Activated gamma-delta T cell treated with anti-CD3 and anti-CD28 coated beads, Interleukin-2, amount 50 U/mL, for 16 hours (primary cell): ENCODE measurements around the gene ARMC9.
"Not testable (repeated sequence)": the region's sequence is repeated elsewhere in the genome, so short reads cannot be mapped to it uniquely, and the experiment has no call there.

Experiments
- DNase-seq: peaks from one replicate; pipeline ENCODE4 v3.0.0-alpha.2; 2020; ENCODE audit warnings: low read depth

ARMC9 gene

DNA sequence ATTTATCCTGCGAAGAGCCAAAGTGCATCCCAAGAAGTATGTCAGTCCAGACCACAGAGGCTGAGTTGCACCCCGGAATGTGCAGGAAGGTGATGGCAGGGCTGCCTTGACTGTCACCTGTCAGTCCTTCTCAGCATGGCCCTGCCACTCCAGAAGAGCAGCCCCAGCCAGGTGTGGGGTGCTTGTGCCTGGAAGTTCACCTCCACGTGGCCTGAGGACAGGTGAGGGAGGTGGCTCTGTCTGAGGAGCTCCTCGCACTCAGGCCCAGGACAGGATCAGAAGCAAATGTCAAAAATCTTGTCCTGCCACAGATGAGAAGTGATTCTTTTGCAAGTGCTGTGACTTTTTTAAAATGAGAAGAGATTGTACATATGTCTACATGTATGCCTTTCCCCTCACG, 165.6 kb downstream of the ARMC9 start:
- DNase-seq, result no peak

DNA sequence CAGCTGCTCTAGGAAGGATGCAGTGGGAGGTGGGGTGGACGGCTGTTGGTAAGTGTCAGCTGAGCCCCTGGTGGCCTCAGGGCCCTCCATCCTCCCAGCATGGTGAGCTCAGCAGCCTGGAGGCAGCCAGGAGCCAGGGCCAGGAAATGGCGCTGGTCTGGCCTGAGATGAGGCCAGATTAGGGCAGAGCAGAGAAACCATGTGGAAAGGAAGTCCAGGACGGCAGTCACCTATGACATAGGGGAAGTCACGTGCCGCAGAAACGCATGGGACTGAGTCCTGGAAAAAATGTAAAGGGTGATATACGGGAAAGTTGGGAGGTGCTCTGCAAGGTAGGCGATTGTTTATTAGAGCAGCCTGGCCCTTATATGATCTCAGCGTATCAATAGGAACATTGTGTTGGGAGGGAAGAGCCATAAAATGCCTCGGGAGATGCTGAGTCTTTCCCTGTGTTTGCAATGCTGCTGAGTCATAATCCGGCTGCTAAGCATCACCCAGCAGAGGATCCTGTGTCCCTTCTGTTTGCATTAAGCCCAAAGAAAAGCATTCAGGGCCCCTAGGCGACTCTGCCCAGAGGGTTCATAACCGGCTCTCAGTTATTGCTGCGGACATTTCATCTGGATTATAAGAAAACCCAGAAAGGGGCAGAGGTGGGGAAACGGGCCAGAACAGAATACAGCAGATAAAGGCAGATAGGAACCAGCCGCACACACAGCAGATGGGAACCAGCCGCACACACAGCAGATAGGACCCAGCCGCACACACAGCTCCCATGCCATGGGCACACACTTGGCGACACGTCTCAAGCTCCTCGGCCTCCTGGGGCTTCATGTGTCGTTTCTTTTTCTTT, 166.8 kb downstream of the ARMC9 start:
- DNase-seq, result no peak

DNA sequence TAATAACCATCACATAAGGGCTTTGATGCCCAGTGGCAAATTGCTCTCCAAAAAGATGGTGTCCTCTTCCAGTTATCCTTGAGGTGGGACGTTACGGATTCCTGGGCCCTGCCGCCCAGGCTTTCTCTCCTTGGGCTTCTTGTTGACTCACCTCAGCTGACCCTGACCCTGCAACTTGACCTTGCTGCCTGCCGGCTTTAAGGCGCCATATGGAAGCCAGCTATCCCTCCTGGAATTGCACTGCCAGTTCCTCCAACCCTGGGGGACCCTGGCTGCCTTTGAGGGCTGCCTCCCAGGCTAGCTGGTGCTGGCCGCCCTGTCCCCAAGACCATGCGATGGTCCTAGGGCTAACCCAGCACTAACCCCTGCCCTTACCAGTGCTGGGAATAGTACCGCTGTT, 168.7 kb downstream of the ARMC9 start:
- DNase-seq, result no peak

DNA sequence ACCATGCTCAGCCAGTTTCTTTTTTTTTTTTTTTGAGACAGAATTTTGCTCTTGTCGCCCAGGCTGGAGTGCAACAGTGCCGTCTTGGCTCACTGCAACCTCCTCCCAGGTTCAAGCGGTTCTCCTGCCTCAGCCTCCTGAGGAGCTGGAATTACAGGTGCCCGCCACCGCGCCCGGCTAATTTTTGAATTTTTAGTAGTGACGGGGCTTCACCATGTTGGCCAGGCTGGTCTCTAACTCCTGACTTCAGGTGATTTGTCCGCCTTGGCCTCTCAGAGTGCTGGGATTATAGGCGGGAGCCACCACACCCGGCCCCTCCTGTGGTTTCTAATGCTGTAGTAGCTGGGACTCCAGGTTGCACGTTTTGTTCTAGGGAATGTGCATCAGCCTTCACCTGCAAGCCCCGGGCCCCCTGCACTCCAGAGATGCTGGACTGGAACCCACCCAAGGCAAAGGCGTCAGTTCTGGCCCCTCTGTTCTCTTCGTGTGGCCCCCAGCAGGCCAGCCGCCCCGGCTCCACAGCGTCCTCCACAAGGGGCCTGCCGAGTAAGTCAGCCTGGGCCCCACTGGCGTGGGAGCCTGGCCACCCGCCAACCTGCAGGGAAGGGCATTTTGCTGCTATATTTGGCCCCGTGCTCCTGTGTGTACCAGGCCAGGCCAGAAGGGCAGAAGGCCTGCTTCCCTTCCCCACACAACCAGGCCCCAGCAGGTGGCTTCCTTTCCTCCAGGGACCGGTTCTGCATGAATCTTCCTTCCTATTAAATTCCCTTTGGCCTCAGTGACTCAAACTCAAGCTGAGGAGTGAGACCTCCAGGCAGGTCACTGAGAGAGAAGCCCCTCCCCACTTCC, 171.4 kb downstream of the ARMC9 start:
- no peak for DNase-seq

DNA sequence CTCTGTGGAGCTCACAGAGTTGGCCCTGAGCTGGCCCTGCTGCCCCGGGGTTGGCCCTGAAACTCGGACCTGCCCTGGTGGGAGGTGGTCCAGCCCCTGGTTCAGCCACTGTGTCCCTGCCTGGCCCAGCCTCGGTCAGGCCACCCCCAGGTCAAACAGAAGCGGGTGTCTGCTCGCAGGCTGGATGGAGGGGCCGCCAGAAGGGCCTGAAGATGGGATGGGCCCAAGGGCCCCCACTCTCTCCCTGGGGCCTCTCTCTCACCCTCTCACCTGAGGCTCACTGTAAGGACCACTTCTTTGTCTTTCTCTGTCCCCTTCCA, 172.0 kb downstream of the ARMC9 start:
- DNase-seq, result no peak

DNA sequence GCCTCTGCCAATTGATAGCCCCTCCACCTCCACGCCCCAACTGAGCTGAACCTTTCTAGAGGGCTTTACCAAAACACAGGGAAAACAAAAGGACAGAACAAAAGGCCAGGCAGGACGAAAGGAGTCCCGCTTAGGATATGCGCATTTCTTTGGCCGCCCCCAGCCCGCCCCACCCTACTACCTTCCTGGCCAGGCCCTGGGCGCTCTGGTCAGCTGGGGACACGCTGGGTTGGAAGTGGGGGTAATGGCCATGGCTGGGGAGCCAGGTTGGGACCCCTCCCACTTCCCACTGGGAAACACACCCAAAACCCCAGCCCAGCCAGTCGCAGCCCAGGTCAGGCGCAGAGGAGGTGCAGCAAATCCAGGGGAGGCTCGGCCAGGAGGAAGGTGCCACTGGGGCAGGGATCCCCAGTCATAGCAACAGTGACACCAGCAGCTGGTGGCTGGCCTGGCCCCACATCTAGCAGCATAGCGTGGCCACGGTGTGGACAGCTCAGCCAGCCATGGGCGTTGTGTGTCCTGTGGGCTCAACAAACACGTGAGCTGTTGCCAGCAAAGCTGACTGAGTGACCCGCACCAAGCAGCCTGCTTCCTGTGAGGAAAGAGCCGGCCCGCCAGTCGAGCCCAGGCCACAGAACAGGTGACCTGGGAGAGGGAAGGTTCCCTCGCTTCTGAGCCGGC, 172.5 kb downstream of the ARMC9 start:
- DNase-seq, result no peak

DNA sequence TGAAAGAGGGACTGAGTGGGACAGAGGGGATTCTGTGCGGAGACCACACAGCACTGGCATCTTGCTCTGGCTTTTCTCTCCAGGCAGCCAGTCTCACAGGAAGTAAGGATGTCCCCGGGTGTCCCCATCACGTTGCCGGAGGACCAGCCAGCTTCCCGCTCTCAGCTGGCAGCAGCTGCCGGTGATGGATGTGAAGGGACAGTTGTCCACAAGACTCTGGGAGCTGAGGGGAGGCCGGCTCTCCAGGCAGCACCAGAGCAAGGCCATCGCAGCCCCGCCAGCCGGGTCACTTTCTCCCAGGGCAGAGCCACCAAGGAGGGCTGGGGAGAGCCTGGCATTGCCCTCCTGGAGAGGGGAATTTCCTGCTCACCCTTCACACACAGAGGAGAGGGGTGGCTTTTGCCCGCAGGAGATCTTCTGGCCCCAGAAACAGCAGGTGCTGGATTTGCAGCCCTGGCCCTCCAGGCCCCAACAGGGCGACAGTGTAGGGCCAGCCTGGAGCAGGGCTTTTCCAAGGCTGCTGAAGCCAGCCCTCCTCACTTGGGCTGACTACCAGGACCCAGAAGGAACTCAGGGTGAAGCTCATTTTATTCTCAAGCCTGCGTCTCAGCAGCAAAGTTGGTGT, 173.1 kb downstream of the ARMC9 start:
- DNase-seq, result no peak

DNA sequence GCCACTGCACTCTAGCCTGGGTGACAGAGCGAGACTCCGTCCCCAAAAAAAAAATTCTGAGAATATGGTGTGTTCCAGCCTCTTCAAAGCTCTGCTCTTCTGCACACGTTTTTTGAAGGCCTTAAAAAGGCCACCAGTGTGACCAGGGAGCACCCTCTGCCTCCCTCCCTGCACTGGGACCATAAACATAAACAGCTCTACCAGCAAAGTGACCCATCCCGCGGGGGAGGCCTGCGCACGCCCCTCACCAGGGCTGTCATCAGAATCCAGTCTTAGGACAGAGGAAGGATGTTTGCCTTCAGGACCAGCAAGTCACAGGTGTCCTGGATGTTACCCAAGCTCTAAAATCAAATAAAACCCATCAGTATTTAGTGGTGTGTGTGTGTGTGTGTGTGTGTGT, 173.9 kb downstream of the ARMC9 start:
- no peak for DNase-seq

DNA sequence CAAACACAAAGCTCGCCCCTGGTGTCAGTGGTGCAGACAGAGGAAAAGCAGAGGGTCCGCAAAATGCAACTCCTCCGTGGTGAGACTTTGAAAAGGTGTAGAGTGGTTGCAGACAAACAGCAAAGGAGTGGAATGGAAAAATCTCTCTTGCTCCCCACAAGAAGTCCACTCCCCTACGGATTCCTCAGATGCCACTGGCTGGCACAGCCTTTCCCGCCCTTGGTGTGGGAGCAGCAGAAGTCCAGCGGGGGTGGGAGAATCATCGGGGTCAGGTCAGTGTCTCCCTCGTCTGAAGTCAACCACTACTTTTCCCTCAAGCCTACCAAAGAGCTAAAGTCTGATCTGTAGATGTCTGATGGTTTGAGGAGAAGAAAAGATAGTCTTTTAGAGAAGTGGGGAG, 174.8 kb downstream of the ARMC9 start:
- no peak for DNase-seq

DNA sequence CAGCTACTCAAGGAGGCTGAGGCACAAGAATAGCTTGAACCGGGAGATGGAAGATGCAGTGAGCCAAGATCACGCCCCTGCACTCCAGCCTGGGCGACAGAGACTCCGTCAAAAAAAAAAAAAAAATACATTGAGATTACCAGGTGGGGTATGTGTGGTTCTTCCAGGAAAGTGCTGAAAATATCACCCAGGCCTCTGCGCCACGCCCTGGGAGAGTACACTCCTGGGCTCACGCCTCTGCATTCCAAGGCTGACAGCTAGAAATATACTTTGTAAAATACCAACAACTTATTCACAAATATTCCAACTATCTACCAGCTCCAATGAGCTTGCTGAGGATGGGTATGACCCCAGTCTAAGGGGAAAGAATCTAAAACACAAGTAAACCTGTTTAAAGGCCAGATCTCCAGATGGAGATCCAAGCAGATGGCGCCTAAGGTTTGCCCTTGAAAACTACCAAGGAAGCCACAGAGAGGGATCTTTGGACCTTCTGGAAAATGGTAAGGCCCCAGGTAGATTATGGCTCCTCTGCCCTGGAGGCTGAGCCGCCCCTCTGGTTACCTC, 175.4 kb downstream of the ARMC9 start:
- DNase-seq, result no peak

DNA sequence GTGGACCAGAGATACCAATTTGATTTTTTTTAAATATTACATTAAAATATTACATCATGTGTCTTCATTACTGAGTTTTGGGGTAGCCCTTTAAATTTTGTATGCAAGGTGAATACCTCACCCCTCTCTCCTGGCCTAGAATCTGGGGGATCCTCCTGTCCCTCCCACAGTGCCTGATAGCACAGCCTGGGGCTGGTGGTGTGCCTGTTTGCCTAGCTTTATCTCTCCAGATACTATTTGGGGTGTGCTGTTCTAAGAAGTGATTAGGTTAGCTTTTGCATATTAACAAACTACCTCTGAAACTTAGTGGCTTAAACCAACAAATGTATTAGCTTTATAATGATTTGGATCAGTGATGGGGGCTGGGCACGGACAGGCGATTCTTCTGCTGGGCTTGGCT, 176.3 kb downstream of the ARMC9 start:
- DNase-seq, result no peak

DNA sequence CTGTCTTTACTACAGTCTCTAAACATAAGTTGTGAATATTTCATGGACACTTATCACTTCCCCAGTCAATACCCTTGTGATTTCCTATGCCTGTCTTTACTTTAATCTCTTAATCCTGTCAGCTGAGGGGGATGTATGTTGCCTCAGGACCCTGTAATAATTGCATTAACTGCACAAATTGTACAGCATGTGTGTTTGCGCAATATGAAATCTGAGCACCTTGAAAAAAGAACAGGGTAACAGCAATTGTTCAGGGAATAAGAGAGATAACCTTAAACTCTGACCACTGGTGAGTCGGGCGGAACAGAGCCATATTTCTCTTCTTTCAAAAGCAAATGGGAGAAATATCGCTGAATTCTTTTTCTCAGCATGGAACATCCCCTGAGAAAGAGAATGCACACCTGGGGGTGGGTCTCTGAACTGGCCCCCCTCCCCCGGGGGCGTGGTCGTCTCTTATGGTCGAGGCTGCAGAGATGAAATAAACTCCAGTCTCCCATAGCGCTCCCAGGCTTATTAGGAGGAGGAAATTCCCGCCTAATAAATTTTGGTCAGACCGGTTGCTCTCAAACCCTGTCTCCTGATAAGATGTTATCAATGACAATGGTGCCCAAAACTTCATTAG, 177.7 kb downstream of the ARMC9 start:
- DNase-seq, result not testable (repeated sequence)

DNA sequence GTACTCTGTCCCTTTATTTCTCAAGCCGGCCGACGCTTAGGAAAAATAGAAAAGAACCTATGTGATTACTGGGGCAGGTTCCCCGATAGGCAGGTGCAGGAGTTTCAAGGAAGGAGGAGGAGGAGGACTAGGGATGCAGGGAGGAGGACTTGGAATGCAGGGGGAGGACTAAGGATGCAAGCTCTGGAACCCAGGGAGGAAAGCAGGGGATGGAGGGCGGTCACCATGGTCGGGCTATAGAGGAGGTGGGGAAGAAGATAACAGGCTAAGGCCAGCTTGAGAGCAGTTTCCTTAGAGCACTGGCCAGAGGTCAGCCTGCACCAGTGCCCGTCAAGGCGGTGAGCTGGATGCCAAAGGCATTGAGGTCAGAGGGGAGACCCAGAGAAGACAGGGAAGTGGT, 178.4 kb downstream of the ARMC9 start:
- no peak for DNase-seq

DNA sequence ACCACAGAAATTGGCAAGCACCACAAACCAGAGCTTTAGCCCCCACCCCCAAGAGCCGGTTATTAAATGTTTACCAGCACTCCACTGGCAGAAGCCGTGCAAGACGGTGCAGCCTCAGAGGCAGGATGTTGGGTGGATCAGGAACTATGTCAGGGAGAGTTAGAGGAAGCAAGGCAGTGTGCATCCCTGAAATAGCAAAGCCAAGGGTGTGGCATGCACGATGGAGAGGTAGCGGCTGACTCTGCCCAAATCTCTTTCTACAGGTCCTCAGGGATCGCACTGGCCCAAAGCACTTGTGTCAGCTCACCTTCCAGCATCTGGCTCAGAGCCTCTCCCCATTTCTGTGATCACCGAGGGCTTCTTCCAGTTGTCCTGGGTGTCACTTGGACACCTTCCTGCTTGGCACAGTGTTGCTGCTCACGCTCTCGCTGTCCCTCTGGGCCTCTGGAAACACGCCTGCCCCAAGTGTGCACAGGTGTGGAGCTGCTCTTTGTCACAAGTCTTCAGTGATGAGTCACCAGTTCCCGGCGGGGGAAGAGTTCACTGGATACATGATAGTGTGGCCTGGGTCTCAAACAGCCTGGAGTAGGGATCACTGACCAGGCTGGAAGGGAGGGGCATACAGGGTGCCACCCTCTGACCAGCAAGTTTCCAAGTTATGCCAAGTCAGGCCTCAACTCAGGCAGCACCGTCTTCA, 179.7 kb downstream of the ARMC9 start:
- DNase-seq, result no peak

DNA sequence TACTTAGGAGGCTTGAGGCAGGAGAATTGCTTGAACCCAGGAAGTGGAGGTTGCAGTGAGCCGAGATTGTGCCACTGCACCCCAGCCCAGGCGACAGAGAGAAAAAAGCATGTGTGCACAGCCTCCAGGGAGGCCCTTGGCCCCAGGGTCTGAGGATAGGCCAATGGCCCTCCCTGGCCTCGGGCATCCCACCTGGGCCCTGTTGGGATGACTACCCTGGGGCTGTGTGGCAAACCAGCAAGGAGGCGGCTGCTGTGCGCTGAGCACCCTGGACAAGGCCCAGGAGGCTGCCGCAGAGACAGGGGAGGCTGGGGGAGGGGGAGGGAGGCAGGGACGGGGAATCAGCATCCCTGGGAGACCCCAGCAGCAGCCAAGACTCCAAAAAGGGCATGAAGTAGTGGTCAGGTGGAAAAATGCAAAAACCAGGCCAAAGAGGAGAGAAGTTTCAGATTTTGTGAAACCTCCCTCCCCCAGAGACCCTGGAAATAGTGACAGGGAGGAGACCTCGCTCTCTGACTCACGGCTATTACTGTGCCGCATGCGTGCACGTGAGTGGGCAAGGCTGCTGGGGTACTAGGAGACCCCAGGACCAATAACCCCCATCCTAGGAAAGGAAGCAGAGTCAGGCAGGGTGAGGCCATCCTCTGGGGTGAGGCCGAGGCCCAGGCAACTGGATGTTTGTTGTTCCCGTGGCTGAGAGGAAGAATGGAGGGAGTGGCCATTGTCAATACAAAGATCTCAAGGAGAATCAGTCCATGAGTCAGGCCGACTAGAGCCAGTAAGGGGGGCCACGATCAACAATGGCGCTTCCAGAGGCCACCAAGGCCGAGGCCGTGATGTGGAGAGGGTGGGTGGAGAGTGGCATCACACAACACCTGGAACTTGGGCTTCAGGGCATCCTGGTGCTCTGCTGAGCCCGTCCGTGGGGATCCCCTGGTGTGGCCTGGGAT, 181.1 kb downstream of the ARMC9 start:
- no peak for DNase-seq

DNA sequence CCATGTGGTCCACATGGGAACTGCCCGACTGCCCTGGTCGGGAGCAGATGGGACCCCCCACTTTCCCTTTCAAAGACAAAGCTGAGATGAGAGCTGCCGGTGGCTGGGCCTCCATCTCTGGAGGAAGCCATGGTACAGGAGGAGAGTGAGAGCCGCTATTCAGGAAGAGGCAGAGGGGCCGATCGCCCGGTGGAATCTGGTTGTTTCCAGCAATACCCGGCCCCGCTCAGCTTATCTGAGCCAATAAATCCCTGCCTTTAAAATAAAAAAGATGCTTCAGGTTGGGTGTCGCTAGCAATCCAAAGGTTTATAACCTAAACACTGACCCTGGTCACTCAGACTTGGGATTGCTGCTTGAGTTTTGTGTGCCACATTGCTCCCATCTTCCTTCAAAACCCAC, 181.9 kb downstream of the ARMC9 start:
- no peak for DNase-seq

DNA sequence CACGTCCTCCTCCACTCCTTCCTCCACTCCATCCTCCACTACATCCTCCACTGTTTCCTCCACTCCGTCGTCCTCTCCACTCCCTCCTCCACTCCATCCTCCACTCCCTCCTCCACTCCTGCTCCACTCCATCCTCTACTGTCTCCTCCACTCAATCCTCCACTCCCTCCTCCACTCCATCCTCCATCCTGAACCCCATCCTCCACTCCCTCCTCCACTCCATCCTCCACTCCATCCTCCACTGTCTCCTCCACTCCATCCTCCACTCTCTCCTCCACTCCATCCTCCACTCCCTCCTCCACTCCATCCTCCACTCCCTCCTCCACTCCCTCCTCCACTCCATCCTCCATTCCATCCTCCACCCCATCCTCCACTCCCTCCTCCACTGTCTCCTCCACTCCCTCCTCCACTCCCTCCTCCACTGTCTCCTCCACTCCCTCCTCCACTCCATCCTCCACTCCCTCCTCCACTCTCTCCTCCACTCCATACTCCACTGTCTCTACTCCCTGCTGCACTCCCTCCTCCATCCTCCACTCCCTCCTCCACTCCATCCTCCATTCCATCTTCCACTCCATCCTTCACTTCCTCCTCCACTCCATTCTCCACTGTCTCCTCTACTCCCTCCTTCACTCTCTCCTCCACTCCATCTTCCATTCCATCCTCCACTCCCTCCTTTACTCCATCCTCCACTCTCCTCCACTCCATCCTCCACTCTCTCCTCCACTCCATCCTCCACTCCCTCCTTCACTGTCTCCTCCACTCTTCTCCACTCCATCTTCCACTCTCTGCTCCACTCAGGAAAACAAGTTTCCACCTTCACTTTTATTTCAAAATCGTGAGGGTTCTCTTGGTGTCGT, 182.8 kb downstream of the ARMC9 start:
- DNase-seq, result no peak

DNA sequence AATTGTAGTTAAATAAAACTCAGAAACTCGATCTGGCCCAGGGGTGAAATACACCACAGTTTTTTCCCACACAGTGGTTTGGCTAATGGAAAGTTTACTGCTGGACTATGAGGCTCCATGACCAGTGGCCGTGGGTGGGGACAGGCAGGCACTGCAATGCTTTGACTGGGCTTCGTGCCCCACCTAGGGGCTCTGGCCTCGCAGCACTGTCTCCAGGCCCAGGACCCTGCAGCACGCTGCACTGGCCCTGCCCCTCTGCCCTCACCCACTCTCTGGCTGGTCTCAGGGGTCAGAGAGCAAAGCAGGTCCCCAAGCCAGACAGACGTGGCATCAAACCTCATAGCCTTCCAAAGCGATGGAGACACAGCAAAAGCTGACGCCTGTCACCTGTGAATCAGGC, 183.7 kb downstream of the ARMC9 start:
- no peak for DNase-seq
